Stimulated activated CD4-positive, alpha-beta T cell treated with anti-CD3 and anti-CD28 coated beads, TNF-alpha, amount 100 ng/mL, for 24 hours (primary cell): ENCODE measurements around the gene CXCL14.
"Not testable (repeated sequence)": the region's sequence is repeated elsewhere in the genome, so short reads cannot be mapped to it uniquely, and the experiment has no call there.

Source experiments
- DNase-seq, 3 experiments: peaks; one replicate each; pipeline ENCODE4 v3.0.0-alpha.2; 2020; ENCODE audit warnings: low read depth in 3 of 3

CXCL14 gene

GRCh38 chr5:135543485-135544304, 35.1 kb downstream of the CXCL14 start:
- DNase-seq, result no peak

DNA sequence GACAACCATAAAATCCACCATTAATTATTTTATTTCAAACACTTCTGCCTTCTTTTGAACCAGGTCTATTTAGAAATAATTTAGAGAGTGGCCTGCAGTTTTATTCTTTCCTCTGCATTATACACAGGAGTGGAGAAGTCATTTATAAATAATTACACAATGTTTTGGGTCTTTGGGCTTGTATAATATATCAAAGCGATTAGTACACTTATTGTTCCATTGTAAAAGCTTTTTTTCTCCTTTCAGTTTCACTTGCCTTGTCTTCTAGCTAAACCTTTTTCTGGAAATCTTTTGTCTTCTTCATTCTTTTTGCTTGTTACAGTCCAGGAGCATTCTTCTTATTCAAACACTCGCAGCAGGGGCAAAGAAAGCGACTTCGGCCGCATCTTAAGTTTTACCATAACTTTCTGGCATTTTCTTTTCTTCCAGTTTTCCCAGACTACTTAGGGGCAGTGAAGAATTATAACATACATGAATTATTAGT, 35.7 kb downstream of the CXCL14 start:
- DNase-seq, result no peak

- DNase-seq, result no peak
Measured at GRCh38 chr5:135541807-135542502, 36.8 kb downstream of the CXCL14 start.

- no peak for DNase-seq
Measured at GRCh38 chr5:135539430-135540005, 39.3 kb downstream of the CXCL14 start.

- no peak for DNase-seq
Measured at GRCh38 chr5:135538261-135538660, 40.5 kb downstream of the CXCL14 start.

- no peak for DNase-seq
Measured at GRCh38 chr5:135537745-135538144, 41.0 kb downstream of the CXCL14 start.

GRCh38 chr5:135537271-135537670, 41.5 kb downstream of the CXCL14 start:
- DNase-seq, result no peak

DNA sequence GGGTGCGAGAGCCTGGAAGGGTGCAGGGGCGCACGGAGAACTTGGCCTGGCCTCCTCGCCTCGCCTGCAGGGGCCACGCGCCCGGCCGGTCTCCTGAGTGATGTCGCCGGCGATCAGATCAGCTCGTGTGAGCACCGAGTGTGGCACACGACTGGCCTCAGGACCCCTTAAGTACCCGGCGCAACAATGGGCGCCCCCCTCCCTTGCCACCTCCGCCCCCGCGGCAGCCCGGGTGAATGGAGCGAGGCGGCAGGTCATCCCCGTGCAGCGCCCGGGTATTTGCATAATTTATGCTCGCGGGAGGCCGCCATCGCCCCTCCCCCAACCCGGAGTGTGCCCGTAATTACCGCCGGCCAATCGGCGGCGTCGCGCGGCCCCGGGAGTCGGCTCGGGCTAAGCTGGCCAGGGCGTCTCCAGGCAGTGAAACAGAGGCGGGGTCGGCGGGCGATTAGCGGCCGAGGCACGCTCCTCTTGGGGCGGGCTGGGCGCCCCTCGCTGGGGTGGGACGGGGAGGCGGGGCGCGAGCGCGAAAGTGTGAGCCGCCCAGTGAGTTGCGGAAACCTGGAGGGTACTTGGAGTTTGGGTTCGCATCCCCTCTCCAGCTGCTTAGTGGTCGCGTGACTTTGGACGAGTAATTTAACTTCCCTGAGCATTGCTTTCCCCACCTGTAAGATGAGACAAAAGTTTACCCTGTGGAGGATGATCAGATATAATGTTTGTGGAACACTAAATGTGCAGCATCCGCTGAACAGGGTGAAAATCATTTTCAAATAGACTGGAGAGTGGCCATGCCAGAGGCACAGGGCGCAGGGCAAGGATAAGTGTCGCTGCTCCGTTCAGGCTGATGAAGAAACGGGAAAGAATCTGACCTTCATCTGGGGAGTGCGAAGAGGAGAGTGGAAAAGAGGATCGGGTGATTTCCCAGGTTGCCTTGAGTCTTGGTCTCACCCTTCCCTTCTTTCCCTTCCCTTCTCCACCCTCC, 42.7 kb downstream of the CXCL14 start, which contains the start of gene NEUROG1:
Gene NEUROG1, minus strand, starts transcription at position 145 of the 982 bp plus-strand sequence. CDS start 274 bp downstream, outside the sequence.
- no peak for DNase-seq

DNA sequence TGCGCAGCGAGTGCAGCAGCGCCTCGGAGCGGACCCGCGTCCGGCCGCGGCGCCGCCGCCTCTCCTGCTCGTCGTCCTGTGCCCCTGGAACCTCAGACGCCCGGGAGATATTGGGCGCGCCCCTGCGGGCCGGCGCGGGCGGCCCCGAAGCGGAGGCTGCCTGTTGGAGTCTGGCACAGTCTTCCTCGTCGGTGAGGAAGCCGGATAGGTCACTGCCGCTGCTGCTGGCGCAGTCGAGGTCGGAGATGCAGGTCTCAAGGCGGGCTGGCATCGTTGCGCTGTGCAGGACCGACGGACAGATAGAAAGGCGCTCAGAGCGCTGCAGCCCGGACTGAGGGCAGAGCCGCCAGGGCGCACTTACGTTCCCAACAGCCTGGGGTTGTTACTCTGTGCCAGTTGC, 43.4 kb downstream of the CXCL14 start:
- no peak for DNase-seq

DNA sequence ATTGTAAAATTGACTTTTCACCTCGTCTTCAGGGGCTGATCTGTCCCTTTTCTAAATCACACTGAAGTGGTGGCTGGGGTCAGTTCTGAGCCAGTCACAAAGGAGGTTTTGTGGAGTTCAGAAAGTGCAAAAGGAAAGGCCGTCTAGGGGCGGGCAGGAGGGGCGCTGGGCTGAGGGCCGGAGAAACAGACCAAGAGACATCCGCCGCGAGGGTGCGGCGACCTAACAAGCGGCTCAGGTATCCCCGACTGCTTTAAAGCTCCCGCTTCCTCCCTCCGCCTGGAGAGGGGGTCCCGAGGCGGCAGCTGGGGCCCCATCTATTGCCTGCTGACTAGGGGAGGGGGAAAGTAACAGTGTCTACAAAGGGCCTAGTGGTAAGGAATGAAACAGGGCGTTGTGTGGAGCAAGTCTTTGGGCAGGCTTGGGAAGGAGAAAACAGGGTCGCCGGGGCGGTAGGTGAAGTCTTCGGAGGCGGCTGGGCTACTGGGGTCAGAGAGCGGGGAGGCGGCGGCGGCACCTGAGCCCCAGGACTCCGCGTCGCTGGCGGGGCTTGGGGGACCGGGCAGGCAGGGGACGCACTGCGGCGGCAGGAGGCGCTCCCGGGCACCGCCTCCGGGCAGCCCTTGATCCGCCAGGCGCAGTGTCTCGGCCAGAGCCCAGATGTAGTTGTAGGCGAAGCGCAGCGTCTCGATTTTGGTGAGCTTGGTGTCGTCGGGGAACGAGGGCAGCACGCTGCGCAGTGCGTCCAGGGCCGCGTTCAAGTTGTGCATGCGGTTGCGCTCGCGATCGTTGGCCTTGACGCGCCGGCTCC, 44.0 kb downstream of the CXCL14 start:
- no peak for DNase-seq

DNA sequence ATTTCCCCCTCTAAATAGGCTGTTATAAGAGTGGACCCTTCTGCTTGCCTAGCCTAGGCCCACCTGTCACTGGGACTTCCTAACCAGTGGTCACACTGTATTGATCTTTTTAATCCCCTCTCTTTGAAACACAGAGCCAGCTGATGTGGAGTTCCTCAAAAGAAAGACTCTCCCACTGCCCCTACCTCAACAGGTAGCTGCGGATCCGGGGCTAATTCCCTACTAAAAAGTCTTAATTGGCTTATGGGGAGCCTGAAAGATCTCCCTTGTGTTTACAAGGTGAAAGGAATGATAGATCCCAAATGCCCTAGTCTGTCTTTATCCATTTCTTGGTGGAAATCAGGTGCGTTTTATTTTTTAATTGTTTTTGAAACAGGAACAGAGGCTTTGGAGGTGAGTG, 45.0 kb downstream of the CXCL14 start:
- no peak for DNase-seq

- no peak for DNase-seq
Measured at GRCh38 chr5:135533334-135533733, 45.5 kb downstream of the CXCL14 start.

DNA sequence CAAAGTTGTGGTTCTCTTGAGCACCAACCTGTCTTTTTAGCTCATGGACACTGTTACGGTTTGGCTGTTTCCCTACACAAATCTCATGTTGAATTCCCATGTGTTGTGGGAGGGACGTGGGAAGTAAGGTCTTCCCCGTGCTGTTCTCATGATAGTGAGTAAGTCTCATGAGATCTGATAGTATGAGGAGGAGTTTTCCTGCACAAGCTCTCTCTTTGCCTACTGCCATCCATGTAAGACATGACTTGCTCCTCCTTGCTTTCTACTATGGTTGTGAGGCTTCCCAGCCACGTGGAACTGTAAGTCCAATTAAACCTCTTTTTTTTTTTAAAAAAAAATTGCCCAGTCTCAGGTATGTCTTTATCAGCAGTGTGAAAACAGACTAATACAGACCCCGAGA, 49.2 kb downstream of the CXCL14 start:
- not testable (repeated sequence) for DNase-seq

GRCh38 chr5:135526924-135527323, 51.9 kb downstream of the CXCL14 start:
- no peak for DNase-seq

- DNase-seq, result no peak
Measured at GRCh38 chr5:135521964-135522363, 56.8 kb downstream of the CXCL14 start.
